GM12875 (cell line): ENCODE results near the gene LUM.

ENCODE experiments used
- H3K4me3 ChIP-seq: one replicate; pipeline ENCODE4 v1.5.1; 2011; ENCODE audit warnings: low read depth, low read length, control low read depth
- TF ChIP-seq, protein P1 (sequence below): IDR thresholded peaks from 2 replicates; pipeline ENCODE4 v1.5.1; 2011; ENCODE audit warnings: low read depth, mild to moderate bottlenecking, control low read depth, inconsistent platforms, low read length, moderate library complexity, borderline replicate concordance; ENCODE audit not compliant: insufficient read depth

LUM gene

DNA sequence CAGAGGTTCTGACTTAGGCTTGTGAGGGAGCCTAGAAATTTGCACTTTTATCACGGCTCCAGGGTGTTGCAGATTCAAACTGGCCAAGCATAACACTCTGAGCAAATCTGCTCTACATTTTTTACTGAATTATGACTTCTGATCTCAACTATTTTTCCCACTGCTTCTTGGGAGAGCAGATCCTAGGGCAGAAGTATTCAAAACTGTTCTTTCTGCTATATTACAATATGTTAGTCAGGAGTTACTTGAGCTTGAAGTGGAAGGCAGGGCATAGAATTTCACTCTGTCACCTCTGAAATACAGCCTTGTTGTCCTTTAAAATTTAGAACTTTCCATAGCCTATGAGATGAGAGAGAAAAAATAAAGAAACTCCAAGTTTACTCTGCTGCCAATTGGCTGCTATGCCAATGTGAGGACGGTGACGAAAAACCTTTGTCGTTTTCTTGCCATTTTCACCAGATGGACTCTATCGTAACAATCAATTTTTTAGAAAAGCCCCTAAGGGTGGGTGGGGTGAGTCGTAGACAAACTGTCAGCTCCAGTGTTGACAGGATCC, 37.1 kb downstream of the LUM start:
- H3K4me3 ChIP-seq = no peak overlapping the region
- TF ChIP-seq, protein P1, sequence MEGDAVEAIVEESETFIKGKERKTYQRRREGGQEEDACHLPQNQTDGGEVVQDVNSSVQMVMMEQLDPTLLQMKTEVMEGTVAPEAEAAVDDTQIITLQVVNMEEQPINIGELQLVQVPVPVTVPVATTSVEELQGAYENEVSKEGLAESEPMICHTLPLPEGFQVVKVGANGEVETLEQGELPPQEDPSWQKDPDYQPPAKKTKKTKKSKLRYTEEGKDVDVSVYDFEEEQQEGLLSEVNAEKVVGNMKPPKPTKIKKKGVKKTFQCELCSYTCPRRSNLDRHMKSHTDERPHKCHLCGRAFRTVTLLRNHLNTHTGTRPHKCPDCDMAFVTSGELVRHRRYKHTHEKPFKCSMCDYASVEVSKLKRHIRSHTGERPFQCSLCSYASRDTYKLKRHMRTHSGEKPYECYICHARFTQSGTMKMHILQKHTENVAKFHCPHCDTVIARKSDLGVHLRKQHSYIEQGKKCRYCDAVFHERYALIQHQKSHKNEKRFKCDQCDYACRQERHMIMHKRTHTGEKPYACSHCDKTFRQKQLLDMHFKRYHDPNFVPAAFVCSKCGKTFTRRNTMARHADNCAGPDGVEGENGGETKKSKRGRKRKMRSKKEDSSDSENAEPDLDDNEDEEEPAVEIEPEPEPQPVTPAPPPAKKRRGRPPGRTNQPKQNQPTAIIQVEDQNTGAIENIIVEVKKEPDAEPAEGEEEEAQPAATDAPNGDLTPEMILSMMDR = no peak

DNA sequence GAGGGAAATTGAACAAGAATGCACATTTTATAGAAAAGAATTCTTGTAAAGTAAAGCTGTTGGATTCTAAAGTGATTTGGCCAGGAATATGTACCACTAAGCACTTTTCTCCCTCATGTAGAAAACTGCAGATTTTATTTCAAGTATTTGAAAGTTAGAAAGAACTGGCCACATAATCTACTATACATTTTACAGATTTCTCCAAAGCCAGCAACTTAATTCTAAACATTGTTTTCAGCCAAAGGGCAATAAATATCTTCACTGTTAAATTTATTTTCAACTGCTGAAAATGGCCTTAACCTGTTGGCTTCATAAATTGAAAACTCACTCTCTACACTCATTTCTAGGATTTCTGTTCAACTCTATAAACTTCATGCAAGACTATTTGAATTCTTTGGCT, 37.9 kb downstream of the LUM start:
- H3K4me3 ChIP-seq = no peak overlapping the region
- TF ChIP-seq, protein P1 = no peak

DNA sequence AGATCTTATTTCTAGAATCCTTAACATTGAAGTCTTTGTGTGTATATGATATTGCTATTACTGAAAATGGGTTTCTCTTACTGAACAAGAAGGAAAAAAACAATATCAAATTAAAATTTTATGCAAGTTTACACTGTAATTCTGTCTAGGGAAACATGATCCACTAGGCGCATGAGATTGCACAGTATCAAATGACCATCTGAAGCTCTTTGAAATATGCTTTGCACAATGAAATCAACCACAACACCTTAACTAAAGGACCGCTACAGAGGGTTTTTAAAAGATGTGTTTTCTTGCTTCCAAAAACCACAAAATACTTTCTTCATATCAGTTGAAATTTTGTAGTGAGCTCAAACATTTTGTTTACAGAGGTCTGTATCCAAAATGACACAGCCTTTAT, 38.4 kb downstream of the LUM start:
- TF ChIP-seq, protein P1 = no peak
- H3K4me3 ChIP-seq = no peak overlapping the region

DNA sequence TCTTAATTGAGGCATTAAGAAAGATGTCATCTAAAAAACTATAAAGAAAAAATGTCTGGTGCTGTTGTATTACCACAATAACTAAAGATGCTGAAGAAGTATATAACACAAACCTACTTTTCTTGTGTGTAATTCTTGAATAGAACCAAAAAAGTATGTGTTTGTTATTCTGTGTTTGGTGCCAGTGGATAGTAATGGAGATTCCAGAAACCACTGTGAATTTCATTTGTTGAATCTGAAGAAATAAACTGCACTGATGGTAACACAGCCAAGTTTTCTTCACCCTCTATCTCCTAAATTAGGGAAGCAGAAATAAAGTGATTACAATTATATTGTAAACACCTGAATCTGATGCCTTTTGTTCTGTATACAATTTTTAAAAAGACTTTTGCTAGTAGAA, 40.4 kb downstream of the LUM start:
- no peak overlapping the region for H3K4me3 ChIP-seq
- TF ChIP-seq, protein P1 = no peak

DNA sequence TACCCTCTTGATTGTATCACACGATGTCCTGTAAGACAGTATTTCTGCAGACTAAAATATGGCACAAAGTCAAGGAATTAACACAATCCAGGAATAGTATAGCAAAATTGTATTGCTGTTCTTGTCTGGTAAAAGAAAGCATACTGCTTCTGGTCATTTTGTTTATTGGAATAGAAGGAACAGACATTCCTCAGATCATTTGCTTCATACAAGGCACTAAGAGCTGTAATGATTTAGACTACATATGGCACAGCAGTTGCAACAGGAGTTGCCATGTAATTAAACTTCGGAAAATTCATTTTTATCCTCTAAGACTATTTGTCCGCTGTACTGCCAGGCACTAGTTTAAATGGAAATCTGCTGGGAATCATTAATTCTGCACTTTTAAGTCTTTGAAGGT, 45.9 kb downstream of the LUM start:
- H3K4me3 ChIP-seq = no peak overlapping the region
- TF ChIP-seq, protein P1 = no peak

DNA sequence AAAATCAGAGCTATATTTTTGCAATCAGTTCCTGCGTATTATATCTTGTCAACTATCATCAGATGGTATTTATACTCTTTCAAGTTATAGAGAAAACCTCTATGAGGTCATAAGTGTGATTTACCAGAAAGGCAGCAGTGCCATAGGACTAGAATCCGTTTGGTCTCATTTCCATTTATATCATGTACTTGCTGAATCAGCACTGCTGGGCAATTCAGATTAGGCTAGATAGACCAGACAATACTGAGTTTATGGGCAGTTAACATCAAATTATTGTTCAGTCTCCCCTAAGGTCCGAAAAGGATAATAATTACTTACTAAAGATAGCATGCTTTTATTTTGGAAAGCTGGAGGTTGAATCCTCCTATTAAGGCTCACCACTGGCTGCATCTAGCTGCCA, 46.7 kb downstream of the LUM start:
- TF ChIP-seq, protein P1 = no peak
- no peak overlapping the region for H3K4me3 ChIP-seq

DNA sequence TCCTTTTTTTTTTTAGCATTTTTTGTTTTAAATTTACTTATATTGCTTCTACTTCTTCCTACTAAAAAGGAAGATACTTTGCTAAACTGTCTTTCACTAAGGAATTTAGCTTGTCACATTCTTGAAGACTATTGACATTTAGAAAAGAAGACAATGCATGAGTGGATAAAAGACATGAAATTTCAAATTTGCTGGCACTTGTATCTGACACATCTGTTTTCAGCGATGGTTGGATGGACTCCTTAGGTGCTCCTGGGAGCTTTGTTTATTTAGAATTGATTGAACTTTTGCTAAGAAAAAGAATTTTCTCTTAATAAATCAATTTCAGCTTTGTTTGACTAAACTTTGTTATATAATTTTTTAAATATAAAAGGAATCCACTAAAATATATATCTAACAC, 50.2 kb downstream of the LUM start:
- TF ChIP-seq, protein P1 = no peak
- no peak overlapping the region for H3K4me3 ChIP-seq
